NCI-H187 (cell line): ENCODE results near the gene ADAM10.

Experiments
- DNase-seq, 2 experiments: peaks; one replicate each; lab custom pipeline; 2025; lab: John Stamatoyannopoulos, UW

Gene ADAM10

GRCh38 chr15:58716027-58716426 lies 33.5 kb downstream of the ADAM10 start:
- no peak for DNase-seq

- DNase-seq: no peak
Measured at GRCh38 chr15:58715266-58715917, 34.1 kb downstream of the ADAM10 start.

GRCh38 chr15:58710701-58711100 lies 38.8 kb downstream of the ADAM10 start:
- DNase-seq: no peak

- DNase-seq: no peak
Measured at GRCh38 chr15:58707397-58707796, 42.1 kb downstream of the ADAM10 start.

- DNase-seq: no peak
Measured at GRCh38 chr15:58705105-58705504, 44.4 kb downstream of the ADAM10 start.

DNA sequence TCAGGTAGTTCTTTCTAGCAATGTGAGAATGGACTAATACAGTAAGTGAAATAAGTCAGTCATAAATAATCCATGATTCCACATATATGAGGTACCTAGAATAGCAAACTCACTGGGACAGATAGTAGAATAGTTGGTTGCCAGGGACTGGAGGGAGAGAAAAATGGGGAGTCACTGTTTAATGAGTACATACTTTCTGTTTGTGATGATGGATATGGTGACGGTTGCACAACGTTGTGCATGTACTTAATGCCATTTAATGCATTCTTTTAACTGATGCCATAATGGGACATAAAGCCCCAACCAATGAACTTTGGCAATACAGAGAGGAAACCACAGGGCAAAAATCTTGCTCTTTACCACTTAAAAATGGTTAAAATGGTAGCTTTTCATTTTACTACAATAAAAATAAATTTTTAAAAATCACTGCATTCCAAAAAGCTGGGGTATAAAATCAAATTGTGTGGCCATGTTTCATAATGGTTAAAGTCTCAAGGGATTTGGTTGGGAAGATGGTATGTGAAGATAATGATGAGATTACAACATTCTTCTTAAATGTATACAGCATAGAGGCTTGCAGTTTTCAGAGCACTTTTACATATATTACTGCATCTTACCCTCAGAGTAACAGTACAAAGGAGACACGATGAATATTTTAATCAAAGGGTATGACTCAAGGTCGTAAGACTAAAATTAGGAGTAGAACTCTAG lies 45.2 kb downstream of the ADAM10 start:
- DNase-seq: no peak

DNA sequence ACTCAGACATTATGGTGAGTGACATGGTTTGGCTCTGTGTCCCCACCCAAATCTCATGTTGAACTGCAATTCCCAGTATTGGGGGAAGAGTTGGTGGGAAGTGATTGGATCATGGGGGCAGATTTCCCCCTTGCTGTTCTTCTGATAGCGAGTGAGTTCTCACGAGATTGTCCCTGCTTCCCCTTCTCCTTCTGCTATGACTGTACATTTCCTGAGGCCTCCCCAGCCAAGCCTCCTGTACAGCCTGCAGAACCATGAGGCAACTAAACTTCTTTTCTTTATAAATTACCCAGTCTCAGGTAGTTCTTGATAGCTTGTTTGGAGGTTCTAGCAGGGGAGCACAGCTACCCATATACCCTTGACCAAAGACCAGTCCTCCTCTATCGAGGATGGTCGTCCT lies 45.9 kb downstream of the ADAM10 start:
- DNase-seq: no peak

DNA sequence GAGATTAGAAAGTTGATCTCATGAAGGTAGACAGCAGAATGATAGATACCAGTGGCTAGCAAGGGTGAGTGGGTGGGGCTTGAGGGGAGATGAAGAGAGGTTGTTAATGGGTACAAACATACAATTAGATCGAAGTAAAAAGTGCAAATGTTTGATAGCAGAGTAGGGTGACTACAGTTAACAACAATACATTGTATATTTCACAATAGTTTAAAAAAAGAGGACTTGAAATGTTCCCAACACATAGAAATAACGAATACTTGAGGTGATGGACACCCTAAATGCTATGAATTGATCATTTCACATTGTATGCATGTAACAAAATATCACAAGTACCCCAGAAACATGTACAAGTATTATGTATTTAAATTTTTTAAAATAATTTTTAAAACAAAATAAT lies 47.3 kb downstream of the ADAM10 start:
- no peak for DNase-seq

DNA sequence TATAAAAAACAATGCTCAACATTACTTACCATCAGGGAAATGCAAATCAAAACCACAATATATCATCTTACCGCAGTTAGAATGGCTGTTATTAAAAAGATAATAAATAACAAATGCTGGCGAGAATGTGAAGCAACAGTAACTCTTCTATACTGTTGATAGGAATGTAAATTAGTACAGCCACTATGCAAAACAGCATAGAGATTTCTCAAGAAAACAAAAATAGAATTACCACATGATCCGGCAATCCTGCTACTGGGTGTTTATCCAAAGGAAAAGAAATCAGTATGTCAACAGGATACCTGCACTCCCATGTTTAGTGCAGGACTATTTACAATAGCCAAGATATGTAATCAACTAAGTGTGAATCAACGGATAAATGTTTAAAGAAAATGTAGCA lies 48.1 kb downstream of the ADAM10 start:
- no peak for DNase-seq

DNA sequence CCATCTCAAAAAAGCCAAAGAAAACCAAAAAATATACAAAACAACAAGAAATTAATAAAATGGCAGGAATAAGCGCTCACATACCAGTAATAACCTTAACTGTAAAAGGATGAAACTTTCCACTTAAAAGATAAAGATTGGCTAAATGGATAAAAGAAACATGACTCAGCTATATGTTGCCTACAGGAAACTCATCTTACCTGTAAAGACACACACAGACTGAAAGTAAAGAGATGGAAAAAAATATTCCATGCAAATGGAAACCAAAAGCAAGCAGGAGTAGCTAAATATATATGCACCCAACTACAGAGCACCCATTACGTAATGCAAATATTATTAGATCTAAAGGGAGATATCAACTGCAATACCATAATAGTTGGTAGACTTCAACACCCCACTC lies 49.7 kb downstream of the ADAM10 start:
- no peak for DNase-seq

GRCh38 chr15:58698887-58699641 lies 50.4 kb downstream of the ADAM10 start:
- no peak for DNase-seq

- DNase-seq: no peak
Measured at GRCh38 chr15:58697220-58697619, 52.3 kb downstream of the ADAM10 start.

GRCh38 chr15:58696738-58697137 lies 52.8 kb downstream of the ADAM10 start:
- DNase-seq: no peak

DNA sequence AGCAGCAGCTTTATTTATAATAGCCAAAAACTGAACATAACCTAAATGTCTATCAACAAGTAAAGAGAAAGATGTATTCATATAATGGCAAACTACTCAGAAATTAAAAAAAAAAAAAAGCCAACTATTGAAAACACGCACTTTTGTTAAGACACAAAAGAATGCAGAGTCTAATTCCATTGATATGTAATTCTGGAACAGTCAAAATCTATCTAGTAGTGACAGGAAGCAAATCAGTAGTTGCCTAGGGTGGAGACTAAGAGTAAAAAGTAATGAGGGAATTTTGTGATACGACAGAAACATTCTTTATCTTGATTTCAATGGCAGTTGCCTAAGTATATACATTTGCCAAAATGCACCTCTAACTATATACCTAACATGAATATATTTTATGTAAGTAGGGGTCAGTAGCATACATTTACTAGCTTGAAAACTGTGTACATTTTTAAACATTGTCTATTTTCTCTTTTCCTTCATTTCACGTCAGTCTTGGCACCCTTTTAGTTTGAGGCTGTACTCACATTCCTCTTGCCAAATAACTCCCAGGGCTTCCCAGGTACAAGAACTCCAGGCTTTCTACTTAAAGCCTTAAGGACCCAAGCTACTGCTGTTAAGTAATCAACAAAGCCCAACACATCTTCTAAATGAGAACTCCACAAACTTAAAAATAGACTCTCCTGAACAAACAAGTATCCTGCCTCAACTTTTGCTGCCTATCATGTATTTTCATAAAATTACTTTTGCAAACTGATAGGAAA lies 54.7 kb downstream of the ADAM10 start:
- no peak for DNase-seq

- DNase-seq: no peak
Measured at GRCh38 chr15:58690703-58691102, 58.8 kb downstream of the ADAM10 start.

DNA sequence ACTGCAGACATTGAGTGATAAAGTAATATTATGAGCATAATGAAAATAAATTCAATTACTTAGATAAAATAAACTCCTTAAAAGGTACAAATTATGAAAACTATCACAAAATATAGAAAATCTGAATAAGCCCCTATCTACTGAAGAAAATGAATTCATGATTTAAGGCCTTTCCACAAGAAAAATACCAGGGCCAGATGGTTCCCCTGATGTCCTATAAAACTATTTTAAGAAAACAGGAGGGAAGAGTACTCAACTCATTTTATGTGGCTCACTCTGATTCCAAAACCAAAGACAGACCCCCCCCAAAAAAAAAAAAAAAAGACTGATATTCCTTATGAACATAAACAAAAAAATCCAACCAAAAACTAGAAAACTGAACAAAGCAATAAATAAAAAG lies 59.9 kb downstream of the ADAM10 start:
- DNase-seq: no peak

- no peak for DNase-seq
Measured at GRCh38 chr15:58686286-58686685, 63.2 kb downstream of the ADAM10 start.

DNA sequence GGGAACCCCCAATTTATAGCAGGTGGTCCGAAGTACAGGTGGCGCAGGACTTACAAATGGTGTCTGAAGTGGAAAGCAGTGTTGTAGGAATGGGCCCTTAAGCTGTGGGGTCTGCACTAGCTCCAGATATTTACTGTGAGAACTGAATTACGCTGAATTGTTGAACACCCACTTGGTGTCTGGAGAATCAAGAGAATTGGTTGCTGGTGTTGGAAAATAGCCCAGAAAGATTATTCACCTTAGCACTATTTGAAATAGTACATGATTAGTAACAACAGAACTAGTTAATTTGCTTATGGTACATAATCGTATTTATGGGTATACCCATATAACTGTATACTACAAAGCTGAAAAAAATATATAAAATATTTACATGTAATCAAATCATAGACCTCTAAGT lies 64.8 kb downstream of the ADAM10 start:
- no peak for DNase-seq

- DNase-seq: no peak
Measured at GRCh38 chr15:58684036-58684710, 65.3 kb downstream of the ADAM10 start.

GRCh38 chr15:58682234-58682633 lies 67.3 kb downstream of the ADAM10 start:
- DNase-seq: no peak

- no peak for DNase-seq
Measured at GRCh38 chr15:58678683-58679082, 70.8 kb downstream of the ADAM10 start.

GRCh38 chr15:58677426-58677825 lies 72.1 kb downstream of the ADAM10 start:
- no peak for DNase-seq
